NCI-H1694 (cell line): Measurements from ENCODE around the gene MAB21L2.
A peak's percentile ranks its signal among the peaks of the same experiment; 100 is the strongest.
"Not testable (repeated sequence)": the region's sequence is repeated elsewhere in the genome, so short reads cannot be mapped to it uniquely, and the experiment has no call there.

Experiments
- DNase-seq: peaks from one replicate; lab custom pipeline; 2025; lab: John Stamatoyannopoulos, UW

Gene MAB21L2

GRCh38 chr4:150582146-150582872 lies at the start of gene MAB21L2:
TSS of gene MAB21L2 (plus strand) at chr4:150582151. CDS start at chr4:150583030, 879 bp downstream.
- DNase-seq = no peak

DNA sequence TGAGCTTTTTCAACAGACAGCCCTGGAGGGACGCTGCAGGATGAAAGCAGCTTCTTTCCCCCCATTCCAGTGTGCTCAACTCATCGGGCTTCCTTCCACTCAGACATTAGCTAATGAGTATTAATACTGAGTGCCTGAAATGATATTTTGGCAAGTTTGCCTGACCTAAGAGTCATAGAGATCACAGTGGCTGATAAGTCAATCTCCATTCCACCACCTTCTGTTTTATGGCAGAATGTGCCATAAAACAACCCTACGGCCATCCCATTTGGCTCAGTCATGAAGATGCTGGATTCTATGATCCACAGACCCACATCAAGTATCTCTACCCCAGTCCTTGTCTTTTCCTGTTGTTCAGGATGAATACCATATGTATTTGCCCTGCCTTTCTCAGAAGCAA lies 48.3 kb upstream of the MAB21L2 start:
- no peak for DNase-seq

GRCh38 chr4:150534818-150535217 lies 47.1 kb upstream of the MAB21L2 start:
- no peak for DNase-seq

- DNase-seq = not testable (repeated sequence)
Measured at GRCh38 chr4:150537911-150538310, 44.0 kb upstream of the MAB21L2 start.

GRCh38 chr4:150540536-150540935 lies 41.4 kb upstream of the MAB21L2 start:
- no peak for DNase-seq

DNA sequence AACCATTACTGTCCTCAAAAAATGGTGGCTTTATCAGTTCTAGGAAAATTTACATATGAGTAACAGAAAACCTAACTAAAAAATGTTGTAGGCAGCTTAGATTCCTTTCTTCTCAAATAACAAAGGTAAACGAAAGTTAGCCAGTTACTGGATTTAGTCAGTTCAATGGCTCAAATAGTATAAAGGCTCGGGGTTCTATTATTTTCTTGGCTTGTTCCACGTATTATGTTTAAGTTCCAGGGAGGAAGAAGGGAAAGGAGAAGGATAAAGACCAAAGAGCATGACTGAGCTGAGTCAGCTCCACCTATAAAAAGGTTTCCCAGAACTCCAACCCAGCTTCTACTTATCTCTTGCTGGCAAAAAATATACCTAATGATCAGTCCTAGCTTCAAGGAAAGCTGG lies 41.0 kb upstream of the MAB21L2 start:
- DNase-seq = no peak

DNA sequence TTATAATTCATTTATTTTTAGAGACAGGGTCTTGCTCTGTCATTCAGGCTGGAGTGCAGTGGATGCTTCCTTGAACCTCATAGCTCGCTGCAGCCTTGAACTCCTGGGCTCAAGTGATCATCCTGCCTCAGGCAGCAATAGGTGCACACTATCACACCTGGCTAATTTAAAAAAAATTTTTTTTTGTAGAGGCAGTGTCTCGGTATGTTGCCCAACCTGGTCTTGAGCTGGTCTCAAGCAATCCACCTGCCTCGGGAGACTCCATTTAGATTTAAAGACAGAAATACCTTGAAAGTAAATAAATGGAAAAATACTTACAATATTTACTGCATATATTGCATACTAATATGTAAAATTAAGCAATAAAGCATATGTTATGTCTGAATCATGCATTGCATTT lies 40.3 kb upstream of the MAB21L2 start:
- DNase-seq = no peak

GRCh38 chr4:150543042-150543441 lies 38.9 kb upstream of the MAB21L2 start:
- DNase-seq = no peak

DNA sequence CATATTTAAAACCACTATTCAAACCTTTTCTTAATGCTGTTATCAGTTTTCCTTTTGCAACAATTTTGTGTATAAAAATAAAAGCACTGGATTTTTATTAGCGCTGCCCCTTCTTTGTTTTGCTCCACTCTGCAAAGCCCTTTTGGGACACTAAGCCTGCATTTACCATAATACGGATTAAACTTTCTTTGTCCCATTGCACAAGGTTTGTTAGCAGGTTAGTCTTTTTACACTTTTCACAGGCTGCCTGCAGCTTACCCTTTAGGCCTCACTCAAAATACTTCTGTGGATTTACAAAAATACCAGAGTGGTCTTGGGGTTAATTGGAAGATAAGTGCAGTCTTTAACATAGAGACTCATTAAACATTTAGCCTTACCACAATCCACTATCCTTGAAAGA lies 35.7 kb upstream of the MAB21L2 start:
- no peak for DNase-seq

DNA sequence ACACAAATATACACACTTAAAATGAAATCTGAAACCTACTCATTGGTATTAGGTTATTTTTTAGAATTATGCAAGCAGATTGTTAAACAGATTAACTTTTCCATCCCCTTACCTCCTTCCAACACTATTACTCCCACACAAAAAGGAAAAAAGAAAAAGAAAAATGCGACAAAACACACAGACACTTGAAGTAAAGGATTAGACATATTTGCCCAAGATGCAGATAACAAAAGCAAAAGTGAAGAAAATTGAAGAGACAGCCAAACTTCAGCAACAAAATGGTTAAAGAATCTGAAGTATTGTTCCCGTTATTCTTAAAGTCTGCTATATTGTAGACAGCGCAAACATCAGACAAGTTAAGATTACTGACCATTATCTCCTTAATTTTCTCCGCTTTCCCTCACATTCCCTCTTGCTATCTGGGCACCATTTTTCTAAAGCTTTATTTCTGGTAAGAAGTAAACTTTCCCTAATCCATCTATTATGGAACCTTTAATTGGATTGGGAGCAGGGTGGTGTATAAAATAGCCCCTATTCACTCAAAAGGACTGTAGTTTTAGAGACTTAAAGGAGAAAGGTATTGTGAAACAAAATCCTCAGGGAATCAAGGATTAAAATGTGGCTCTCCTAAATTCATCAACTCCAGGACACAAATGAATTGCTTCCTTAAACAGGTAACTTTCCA lies 34.7 kb upstream of the MAB21L2 start:
- DNase-seq = no peak

DNA sequence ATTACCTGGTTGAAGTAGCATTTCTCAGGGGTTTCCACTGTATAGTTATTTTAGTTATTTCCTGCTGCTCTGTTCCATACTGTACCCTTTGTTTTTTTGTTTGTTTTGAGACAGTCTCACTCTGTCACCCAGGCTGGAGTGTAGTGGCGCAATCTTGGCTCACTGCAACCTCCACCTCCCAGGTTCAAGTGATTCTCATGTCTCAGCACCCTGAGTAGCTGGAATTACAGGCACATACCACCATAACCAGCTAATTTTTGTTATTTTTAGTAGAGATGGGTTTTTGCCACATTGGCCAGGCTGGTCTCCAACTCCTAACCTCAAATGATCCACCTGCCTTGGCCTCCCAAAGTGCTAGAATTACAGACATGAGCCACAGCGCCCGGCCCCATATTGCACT lies 24.1 kb upstream of the MAB21L2 start:
- not testable (repeated sequence) for DNase-seq

GRCh38 chr4:150561143-150561737 lies 20.7 kb upstream of the MAB21L2 start:
- DNase-seq = no peak

DNA sequence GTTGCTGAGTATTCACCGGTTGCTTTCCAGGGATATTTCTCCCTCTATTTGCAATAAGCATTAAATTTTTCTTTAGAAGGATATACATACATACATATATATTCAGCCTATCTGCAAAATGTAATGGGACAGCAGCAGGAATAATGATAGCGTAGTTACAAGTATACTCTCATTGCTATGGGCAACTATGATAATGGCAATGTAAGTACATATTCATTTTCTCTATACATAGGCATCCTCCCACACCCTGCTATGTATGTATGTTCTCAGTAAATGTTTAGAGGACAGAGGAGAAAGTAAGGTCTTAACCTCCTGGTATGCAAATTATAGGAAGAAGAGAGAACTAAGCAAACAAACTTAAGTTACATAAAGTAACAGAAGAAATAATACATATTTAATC lies 19.7 kb upstream of the MAB21L2 start:
- DNase-seq = no peak

- no peak for DNase-seq
Measured at GRCh38 chr4:150562751-150563150, 19.2 kb upstream of the MAB21L2 start.

GRCh38 chr4:150564967-150565366 lies 17.0 kb upstream of the MAB21L2 start:
- DNase-seq = not testable (repeated sequence)

GRCh38 chr4:150567070-150567469 lies 14.9 kb upstream of the MAB21L2 start:
- no peak for DNase-seq

DNA sequence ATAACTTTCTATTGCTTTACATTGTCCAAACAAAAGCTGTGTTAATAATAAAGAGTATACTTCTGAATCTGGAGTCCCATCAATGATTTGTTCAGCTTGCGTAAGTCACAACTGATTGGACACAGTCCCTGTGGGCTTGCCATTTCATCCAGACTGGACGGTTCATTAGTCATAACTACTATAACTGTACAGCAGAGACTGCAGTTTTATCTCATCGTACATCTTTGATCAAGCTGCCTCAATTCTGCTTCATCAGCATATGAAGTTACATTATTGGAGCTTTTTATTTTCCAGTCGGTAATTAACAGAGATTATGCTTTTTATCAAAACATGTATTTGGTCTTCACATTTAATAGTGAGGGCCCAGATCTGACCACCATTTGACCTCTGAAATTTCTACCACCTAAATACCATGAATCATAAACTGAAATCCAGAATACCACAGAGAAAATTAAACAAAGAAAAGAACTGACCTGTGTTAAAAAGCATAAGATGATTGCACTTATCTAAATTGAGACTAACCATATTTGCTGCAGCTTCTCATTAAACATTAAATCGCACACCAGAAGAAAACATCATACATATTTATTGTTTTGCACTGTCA lies 12.5 kb upstream of the MAB21L2 start:
- DNase-seq = no peak

GRCh38 chr4:150569998-150570535 lies 11.9 kb upstream of the MAB21L2 start:
- DNase-seq = peak; percentile 38

DNA sequence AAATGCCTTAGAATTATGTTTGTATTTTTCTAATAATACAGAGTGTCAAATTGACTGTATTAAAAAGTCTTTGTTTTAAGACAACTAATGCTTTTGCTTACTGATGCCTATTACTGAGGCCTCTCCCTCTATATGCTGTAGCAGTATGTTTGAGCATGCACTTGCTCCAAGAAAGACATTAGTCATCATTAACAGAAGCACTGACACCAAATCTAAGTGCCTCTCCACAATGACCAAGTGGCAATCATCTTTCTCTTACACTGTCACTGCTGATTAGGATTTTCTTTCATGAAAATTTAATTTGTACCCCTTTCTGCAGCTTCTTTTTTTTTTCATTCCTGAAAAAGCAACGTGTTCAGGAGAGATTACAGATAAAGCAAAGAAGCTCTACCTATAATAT lies 11.1 kb upstream of the MAB21L2 start:
- peak; percentile 36 for DNase-seq

- no peak for DNase-seq
Measured at GRCh38 chr4:150572704-150573504, 9.0 kb upstream of the MAB21L2 start.

DNA sequence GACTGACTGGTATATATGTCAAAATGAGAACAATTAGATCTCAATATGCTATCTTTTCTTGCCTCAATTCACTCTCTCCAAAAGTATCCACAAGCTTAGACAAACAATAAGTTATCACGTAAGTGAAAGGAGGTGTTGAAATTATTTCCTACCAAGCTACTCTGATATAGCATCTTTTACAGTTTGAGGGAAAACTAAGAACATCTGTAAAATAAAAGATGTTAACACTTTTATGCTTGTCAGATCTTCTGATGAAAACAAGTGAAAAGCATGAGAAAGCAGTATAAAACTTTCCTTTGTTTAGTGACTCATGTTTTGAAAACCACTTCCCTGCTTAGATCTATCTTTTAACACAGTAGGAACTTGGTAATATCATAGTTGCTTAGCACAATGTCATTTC lies 8.4 kb upstream of the MAB21L2 start:
- DNase-seq = no peak

DNA sequence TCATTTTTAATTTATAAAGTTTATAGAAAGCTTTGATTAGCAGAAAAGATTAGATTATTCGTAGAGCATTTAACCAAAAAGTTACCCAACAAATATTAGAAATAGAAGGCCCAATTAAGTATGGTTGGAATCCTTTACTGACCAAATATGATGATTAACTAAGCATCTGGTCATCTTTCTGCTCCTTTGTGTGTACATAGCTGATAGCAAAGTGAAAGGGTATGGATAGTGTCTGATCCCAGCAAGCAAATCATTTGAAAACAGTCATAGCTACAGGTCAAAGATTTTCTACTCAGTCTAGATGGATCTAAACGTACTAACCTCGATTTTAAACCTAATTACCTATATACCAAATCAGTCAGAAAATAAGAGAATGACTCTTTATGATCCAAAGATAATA lies 7.3 kb upstream of the MAB21L2 start:
- no peak for DNase-seq
